IPS-11a (cell line): ENCODE measurements around the gene PRRX2.
"Not testable (repeated sequence)": the region's sequence is repeated elsewhere in the genome, so short reads cannot be mapped to it uniquely, and the experiment has no call there.

Experiments used
- H3K4me3 ChIP-seq: one replicate; pipeline ENCODE4 v1.5.1; 2013; ENCODE audit warnings: low read depth, low read length, control low read depth

Gene PRRX2

DNA sequence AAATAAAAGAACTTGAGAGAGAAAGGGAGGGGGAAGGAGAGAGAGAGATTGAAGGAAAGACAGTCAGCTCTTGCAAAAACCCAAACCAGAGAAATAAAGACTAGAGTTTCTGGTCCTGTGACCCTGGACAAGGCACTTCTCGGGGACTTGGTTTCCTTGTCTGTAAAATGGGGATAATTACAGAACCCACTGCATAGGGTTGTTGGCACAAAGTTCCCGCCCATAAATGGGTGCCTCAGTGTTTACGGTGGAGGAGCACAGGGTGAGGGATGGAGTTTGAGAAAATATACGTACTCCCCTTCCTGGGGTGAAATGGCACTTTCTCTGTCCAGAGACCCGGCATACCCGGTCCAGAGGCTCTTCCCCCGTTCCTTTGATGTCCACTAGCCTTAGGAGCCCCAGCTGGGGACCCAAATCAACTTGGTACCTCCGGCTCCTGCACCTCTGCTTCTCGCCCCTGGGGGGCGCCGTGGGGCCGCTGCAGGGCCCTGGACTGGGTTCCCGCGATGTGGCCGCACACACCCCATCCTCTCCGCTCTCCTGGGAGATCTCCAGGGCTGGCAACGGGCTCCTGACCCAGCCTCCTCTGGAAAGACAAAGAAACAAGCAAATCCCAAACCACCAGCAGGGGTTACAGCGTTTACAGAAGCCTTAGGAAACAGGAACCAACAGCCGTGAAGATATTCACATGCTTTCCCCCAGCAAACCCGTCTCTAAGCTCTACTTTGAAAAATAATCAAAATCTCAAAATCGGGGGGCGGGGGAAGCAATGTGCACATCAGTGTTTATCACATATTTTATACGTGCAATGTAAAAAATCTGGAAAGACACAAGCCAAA, 61.1 kb downstream of the PRRX2 start:
- no peak overlapping the region for H3K4me3 ChIP-seq

DNA sequence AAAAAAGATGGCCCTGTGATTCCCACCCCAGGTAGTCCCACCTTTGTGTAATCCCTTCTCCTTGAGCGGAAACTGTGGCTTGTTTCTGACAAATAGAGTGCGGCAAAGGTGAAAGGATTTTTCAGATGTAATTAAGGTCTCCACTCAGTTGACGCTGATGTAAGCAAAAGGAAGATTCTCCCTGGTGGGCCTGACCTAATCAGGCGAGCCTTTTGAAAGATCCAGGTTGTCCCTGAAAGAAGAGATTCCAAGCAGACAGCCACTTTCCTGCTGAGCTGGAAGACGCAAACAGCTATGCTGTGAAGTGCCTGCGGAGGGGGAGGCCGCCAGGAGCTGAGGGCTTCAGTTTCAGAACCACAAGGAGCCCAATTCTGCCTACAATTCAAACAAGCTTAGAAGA, 63.3 kb downstream of the PRRX2 start:
- H3K4me3 ChIP-seq = no peak overlapping the region

DNA sequence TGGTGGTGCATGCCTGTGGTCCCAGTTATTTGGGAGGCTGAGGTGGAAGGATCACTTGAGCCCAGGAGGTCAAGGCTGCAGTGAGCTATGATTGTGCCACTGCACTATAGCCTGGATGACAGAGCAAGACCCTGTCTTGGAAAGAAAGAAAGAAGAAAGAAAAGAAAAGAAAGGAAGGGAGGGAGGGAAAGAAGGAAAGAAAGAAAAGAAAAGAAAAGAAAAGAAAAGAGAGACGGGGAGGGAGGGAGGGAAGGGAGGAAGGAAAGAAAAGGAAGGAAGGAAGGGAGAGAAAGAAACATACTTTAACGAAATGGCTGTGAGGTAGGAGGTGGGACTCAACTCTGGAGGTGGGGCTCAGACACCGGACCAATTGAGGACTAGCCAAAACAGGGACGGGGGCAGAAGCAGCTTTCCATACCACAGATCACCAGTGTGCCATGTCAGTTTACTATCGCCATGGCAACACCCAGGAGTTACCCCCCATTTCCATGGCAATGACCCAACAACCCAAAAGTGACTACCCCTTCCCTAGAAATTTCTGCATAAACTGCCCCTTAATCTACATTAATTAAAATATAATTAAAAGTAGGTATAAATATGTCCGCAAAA, 66.1 kb downstream of the PRRX2 start:
- H3K4me3 ChIP-seq = no peak overlapping the region

DNA sequence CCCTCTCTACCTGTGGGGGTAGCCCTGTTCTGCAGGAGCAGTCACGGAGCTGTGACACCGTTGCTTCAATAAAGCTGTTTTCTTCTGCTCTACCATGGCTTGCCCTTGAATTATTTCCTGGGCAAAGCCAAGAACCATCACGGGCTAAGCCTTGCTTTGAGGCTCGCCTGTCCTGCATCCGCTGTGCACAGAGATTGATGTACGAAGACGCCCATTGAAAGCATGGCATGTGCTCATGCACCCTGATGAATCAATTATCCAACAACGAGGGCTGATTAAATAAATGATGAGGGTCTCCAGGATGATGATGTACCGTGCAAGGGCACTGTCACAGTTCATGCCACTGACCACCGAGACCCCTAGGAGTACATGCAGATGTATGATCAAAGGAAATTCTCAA, 66.7 kb downstream of the PRRX2 start:
- no peak overlapping the region for H3K4me3 ChIP-seq

DNA sequence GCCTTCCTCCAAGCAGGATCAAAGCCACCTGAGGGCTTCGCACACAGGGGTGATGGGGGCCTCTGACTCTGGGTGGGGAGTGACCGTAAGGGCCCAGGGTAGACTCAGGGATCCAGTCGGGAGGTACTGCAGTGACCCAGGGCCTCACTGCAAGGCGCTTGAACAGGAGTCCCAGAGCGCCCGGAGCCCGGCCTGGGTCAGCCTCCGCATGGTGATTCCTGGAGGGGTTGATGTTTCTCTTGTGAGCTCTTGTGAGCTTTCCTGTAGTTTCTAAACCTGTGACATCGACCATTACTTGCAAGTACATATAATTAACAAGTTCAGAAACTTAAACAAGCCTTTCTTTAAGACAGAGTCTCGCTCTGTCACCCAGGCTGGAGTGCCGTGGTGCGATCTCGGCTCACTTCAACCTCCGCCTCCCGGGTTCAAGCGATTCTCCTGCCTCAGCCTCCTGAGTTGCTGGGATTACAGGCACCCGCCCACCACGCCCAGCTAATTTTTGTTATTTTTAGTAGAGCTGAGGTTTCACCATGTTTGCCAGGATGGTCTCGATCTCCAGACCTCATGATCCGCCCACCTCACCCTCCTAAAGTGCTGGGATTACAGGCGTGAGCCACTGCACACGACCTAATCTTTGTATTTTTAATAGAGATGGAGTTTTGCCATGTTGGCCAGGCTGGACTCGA, 67.6 kb downstream of the PRRX2 start:
- no peak overlapping the region for H3K4me3 ChIP-seq

DNA sequence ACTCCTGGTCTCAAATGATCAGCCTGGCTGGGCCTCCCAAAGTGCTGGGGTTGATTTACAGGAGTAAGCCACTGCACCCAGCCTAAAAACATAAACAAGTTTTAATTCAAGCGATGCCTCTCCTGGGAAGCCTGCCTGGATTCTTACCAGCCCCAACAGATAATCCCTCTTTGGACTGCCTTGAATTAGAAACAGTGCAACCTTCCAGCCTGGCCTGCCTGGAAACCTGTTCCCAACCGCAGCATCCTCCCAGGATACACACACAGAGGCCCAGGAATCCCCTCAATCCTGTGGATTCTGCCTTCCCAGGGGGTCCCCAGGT, 68.1 kb downstream of the PRRX2 start:
- H3K4me3 ChIP-seq = no peak overlapping the region

DNA sequence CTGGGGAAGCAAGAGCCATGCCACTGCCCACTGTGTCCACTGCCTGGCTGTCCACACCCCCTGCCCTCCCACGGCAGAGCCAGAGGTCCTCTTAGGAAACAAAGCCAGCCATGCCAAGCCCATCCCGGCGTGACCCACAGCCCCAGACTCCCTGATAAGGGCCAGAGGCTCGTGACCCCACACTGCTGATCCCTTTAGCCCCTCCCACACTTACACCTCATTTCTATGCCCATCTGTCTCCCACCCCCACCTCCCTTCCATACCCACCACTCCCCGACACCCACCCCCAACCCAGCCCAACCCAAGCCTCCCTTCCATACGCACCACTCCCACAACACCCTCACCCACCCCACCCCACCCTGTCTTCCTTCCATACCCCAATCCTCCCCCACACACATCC, 70.1 kb downstream of the PRRX2 start:
- no peak overlapping the region for H3K4me3 ChIP-seq

DNA sequence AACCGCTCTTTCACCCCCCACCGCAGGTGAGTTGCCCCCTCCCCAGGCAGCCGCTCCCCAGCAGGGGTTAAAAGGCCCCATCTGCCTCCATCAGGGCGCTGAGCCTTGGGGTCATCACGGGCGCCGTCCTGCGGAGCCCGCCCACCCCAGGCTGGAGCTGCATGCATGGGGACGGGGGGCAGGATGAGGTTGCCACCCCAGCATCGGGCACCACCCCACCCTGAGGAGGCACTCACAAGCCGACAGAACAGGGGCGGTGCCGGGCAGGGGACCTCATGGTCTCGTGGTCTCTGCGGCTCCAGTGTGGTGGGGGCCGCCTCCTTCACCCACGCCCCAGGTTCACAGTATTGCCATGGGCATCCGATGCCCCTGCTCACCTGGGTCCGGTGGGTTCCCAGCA, 70.9 kb downstream of the PRRX2 start:
- H3K4me3 ChIP-seq = no peak overlapping the region

DNA sequence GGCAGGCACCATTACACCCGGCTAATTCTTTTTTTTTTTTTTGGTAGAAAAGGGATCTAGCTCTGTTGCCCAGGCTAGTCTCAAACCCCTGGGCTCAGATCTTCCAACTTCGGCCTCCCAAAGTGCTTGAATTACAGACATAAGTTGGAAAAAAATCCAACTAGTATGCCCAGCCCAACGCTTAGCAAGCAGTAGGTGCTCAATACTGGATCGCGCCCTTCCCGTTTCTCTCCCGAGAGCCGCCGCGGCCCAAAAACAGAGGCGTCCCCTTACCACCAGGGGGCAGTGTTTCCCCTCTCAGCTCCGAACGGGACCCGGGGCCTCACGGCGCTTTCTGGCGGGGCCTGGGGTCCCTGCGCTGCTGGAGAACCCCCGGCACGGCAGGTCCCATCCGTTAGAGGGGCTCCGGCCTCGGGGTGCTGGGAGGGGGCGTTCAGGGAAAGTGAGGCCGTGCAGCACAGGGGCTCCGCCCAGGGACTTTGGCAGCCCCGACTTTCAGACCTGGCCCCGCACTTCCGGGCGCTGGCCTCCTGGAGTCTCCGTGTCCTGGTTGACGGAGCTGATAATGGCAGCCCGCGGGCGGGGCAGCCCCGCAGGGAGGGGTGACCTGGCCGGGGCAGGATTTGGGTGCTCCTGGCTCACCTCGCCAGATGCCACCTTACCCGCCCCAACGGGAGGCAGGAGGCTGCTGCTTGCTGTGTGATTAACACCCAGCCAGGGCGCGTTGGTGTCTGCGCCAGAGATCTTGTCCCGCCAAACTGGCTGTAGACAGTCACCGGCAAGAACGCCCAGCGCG, 72.2 kb downstream of the PRRX2 start:
- peak overlapping the region; percentile 55 for H3K4me3 ChIP-seq

DNA sequence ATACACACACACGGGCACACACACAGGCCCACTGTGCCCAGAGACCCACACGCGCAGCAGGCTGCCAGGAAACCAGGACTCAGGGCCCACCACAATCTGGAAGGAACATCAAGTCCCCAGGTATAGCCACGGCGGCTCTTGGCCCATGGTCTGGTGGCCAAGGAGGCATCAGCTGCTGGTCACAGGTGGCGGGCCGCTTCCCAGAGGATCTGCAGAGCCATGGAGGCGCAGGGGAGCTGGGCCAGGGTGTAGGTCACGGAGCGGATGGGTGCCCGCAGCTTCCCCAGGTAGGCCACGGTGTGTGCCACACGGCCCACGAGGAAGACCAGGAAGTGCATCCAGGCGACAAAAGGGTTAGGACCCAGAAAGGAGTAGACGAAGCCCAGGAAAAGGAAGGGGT, 74.0 kb downstream of the PRRX2 start:
- H3K4me3 ChIP-seq = no peak overlapping the region

DNA sequence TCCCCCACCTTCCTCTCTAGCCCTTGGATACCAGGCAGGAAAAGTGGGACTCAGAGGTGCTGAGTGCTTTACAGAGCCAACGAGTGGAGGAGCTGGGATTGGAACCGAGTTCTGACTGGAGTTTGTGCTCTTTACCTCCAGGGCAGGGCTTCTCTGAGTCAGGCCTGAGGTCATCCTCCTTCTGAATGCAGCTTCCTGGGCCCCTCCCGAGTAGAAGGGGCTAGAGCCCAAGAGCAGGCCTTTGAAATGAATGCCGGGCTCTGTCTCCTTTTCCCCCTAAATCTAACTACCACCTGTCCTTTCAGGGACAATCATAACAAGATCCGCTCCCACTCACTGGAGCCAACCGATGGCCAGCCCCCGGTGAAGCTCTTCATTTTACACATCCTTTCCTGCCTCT, 74.7 kb downstream of the PRRX2 start:
- H3K4me3 ChIP-seq = no peak overlapping the region

DNA sequence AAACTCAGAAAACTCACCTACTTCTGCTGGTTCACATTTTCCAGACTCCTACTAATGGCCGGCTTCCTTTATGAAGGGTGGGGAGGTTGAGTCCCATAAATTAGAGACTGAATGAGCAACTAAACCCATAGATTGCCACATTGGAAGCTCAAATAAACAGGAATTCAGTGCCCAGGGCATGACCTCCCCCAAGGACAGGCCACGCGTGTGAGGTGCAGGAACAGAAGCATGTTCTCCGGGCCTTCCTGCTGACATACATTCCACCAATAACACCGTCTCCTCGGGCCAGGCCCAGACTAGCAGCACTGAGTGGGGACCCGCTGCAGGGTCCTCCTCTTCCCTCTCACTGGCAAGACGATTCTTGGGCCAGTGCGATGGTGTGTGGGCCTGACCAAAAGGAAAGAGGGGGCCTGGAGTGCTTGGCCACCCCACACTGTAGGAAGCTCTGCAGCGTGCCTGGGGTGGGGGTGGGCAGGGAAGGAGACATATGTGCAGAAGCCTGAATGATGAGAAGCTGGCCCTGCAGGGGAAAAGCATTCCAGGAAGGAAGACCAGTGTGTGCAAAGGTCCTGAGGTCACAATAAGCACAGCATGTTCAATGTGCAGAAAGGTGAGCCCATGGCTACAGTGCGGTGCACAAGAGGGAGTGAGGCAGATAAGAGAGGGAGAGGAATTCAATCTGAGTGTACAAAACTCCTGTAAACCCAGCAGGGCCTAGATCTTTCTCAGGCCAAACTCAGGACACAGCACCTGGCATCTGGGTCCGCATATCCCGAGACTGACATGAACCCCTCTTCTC, 75.4 kb downstream of the PRRX2 start:
- H3K4me3 ChIP-seq = no peak overlapping the region

DNA sequence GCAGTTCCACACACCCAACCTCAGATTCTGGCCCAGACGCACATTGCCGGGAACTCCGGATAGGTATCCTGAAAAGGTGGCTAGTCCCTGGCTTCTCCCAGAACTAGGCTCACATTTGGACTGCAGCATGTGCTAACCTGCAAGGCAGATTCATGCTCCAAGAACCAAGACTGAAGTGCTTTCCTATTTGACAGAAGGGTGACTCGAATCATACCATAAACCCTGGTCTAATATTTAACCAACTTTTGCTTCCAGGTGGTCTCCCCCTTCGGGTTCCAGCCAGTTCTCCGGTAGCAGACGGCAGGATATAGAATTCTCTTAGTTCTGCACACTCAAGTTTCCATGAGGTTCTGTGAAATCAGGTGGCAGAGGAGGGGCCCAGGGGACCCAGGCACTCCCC, 79.8 kb downstream of the PRRX2 start:
- H3K4me3 ChIP-seq = no peak overlapping the region

DNA sequence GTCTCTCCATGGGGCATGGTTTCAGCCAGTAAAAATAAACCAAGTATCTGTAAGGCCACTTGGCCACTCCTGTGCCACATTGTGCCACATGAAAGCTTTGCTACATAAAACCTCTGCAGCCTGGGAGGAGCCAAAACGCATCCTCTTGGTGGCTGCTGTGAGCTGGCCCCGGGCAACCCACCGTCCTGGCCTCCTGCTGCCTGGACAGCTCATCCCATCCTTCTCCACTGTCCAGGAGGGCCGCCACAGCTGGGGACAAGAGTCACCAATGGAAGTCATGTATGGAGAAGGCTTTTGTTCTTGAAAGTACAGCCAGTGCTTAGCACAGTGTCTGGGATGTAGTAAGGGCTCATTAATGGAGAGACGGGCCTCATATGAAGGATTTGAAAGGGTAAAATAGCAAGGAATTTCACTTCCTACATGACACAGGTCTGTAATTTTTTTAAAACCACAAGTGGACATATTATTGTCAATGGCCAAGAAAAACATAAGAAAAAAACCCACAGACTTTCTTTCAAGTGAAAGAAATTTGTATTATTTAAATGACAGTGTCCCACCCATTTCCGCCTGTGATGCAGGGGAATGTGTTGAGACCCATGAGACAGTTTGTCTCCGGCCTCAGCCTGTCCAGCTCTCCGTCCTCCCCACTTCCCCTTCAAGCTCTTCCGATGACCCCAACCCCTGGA, 80.8 kb downstream of the PRRX2 start:
- H3K4me3 ChIP-seq = no peak overlapping the region

DNA sequence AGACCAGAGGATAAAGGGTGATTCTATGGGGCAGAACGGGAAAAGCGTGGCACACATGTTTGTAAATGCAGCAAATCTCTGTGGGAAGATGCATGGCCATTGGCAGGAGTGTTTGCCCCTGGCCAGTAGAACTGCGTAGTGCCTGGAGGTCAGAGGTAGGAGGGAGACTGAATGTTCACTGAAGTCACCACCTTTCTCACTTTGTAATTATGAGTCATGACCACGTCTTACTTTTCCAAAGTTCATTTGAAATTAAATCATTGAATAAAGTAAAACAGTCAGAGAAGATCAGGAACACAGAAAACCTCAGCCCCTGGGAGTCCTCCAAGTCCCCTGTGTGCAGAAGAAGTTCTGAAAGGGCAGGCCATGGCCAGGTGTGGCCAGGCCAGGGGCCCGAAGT, 82.8 kb downstream of the PRRX2 start:
- no peak overlapping the region for H3K4me3 ChIP-seq

DNA sequence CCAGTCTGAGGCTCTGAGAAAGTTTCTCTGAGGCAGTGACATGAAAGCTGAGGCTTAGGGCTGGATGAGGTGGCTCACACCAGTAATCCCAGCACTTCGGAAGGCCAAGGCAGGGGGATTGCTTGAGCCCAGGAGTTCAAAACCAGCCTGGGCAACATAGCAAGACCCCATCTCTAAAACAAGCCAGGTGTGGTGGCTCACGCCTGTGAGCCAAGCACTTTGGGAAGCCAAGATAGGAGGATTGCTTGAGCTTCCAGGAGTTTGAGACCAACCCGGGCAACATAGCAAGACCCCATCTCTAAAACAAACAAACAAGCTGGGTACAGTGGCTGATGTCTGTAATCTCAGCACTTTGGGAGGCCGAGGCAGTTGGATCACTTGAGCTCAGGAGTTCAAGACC, 83.6 kb downstream of the PRRX2 start:
- not testable (repeated sequence) for H3K4me3 ChIP-seq

DNA sequence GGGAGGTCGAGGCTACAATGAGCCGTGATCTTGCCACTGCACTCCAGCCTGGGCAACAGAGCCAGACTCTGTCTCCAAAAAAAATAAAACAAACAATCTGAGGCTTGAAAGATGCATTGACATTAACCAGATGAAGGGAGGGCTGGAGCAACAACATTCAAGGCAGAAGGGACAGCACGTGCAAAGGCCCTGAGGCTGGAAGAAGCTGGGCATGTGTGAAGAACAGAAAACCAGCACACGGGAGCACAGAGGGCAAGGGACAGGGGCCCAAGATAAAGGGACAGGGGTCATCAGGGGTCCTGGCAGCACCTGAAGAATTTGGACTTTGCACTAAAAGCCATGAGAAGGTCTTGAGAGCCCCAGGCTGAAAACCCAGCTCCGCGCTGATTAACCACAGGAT, 84.1 kb downstream of the PRRX2 start:
- no peak overlapping the region for H3K4me3 ChIP-seq

DNA sequence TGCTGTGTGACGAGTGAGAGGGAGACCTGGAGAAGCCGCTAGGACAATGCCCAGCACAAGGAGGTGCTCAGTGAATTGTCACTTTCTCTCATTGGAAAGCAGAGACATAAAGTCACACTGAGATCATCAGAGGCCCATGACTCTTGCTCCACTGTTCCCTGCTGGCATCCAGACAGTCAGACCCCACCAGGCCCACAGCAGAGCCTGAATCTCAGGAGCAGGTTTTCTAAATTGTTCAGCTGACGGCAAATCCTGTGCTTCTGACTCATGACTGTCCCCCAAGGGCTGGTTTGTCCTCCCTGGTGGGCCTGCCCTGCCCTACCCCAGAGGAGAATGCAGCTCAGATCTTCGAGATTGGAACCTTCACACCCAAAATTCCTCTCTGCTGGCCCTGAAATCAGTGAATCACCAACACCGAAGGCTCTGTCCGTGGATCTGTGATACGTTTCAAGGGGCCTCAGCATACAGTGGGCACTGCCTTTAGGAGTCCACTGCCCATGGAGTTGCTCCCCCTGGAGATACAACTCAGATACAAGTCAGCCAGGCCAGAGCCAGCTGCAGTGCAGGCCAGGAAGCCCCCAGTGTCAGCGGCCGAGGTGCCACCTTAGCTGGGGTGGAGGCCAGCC, 84.7 kb downstream of the PRRX2 start:
- H3K4me3 ChIP-seq = no peak overlapping the region
